Large intestine (tissue), 3 donors: ENCODE data around the gene CPSF4. TPM values are rescaled to one million over a fixed set of nuclear protein-coding genes. Genes with fewer than 3 reads are reported as not detected.

Experiments
- DNase-seq, 2 donors: peaks; one replicate each; pipeline versions ENCODE4 v3.0.0 to v3.0.0-alpha.2; 2013
- H3K27ac ChIP-seq: one replicate; pipeline ENCODE4 v1.5.1; 2013; ENCODE audit warnings: low read length
- H3K27me3 ChIP-seq: 2 replicates; pipeline ENCODE4 v1.6.1; 2013; ENCODE audit warnings: low read length; ENCODE audit not compliant: control insufficient read depth, insufficient read depth
- H3K36me3 ChIP-seq: 2 replicates; pipeline ENCODE4 v1.6.1; 2013; ENCODE audit warnings: low read length; ENCODE audit not compliant: control insufficient read depth, insufficient read depth
- H3K4me1 ChIP-seq: one replicate; pipeline ENCODE4 v1.6.1; 2013; ENCODE audit warnings: low read length; ENCODE audit not compliant: control insufficient read depth, insufficient read depth
- H3K4me3 ChIP-seq: one replicate; pipeline ENCODE4 v1.5.1; 2013; ENCODE audit warnings: low read length
- H3K9me3 ChIP-seq: one replicate; pipeline ENCODE4 v1.6.1; 2013; ENCODE audit warnings: mild to moderate bottlenecking, low read depth, low read length, moderate library complexity; ENCODE audit not compliant: control insufficient read depth
- WGBS: methylation state at CpG from one replicate; pipeline ENCODE4 v1.1.5; 2013; ENCODE audit warnings: low lambda C conversion rate; ENCODE audit not compliant: insufficient coverage; 5-methylcytosine and 5-hydroxymethylcytosine counted together
- polyA plus RNA-seq: library from polyadenylated mRNA; unstranded; fragments of 120-200 nt; gene quantifications from one replicate; pipeline ENCODE4 v1.2.1, GENCODE V29; 2013

The CPSF4 gene
- polyA plus RNA-seq, 1 donor = 29.6 TPM

GRCh38 chr7:99504603-99505323, 66.0 kb downstream of the CPSF4 start, which contains the start of gene ZKSCAN5:
TSS of gene ZKSCAN5 (plus strand) at chr7:99504662. CDS start at chr7:99506045, 1,383 bp downstream.
- DNase-seq = peak; percentile 96 to 99
- Histone ChIP-seq H3K4me3 (peak within 1 kb of the TSS; percentile 82), H3K9me3 (no peaks in the 10 kb centered on the region), H3K36me3 (no peaks in the 10 kb centered on the region), H3K4me1 (peaks cover 13% of the 10 kb centered on the region), H3K27me3 (no peaks in the 10 kb centered on the region), H3K27ac (peak within 1 kb of the TSS; percentile 84)
- WGBS = no CpG with 5 or more reads among the region's 53 CpGs

- peaks cover 13% of the 10 kb centered on the region for H3K4me1 ChIP-seq
- no peak for DNase-seq
- H3K4me3 ChIP-seq = peak overlapping the region; percentile 82
- H3K27me3 ChIP-seq = no peaks in the 10 kb centered on the region
- no CpG with 5 or more reads among the region's 11 CpGs for WGBS
- no peaks in the 10 kb centered on the region for H3K9me3 ChIP-seq
- H3K36me3 ChIP-seq = no peaks in the 10 kb centered on the region
- peak overlapping the region; percentile 84 for H3K27ac ChIP-seq
Measured at GRCh38 chr7:99505324-99505662, 66.5 kb downstream of the CPSF4 start.

Other genes with a start within 250 kb of the CPSF4 start
- 0.13 TPM for gene KPNA7, start 230.8 kb upstream of the CPSF4 start, polyA plus RNA-seq
- gene MYH16, start 166.1 kb upstream of the CPSF4 start, polyA plus RNA-seq = 0.01 TPM
- gene ARPC1A, start 113.0 kb upstream of the CPSF4 start, polyA plus RNA-seq = 188 TPM
- gene ARPC1B, start 64.2 kb upstream of the CPSF4 start, polyA plus RNA-seq = 73.1 TPM
- gene PDAP1, start 30.3 kb upstream of the CPSF4 start, polyA plus RNA-seq = 94.9 TPM
- 72.8 TPM for gene BUD31, start 30.0 kb upstream of the CPSF4 start, polyA plus RNA-seq
- 5.9 TPM for gene PTCD1, start 145 bp upstream of the CPSF4 start, polyA plus RNA-seq
- 386 TPM for gene ATP5MF, start 27.2 kb downstream of the CPSF4 start, polyA plus RNA-seq
- gene ZNF789, start 33.9 kb downstream of the CPSF4 start, polyA plus RNA-seq = 61.3 TPM
- gene ZNF394, start 61.3 kb downstream of the CPSF4 start, polyA plus RNA-seq = 22.9 TPM
- 8.6 TPM for gene ZKSCAN5, start 65.7 kb downstream of the CPSF4 start, polyA plus RNA-seq
- gene FAM200A, start 113.2 kb downstream of the CPSF4 start, polyA plus RNA-seq = 10.5 TPM
- gene ZNF655, start 119.7 kb downstream of the CPSF4 start, polyA plus RNA-seq = 83.0 TPM
- gene TMEM225B, start 159.3 kb downstream of the CPSF4 start, polyA plus RNA-seq = 1.3 TPM
- gene ZSCAN25, start 178.0 kb downstream of the CPSF4 start, polyA plus RNA-seq = 14.3 TPM
- gene CYP3A5, start 241.1 kb downstream of the CPSF4 start, polyA plus RNA-seq = 139 TPM